Hepatocyte (in vitro differentiated cells): ENCODE data around the gene FRMD4B. TPM values are rescaled to one million over a fixed set of nuclear protein-coding genes. Genes with fewer than 3 reads are reported as not detected.
"Not testable (repeated sequence)": the region's sequence is repeated elsewhere in the genome, so short reads cannot be mapped to it uniquely, and the experiment has no call there.

Source experiments
- DNase-seq: peaks from one replicate; pipeline ENCODE4 v3.0.0-alpha.2; 2016; ENCODE audit warnings: low spot score
- H2AFZ ChIP-seq: fragments of 200-600 bp; sonication (generic); 2 replicates; pipeline ENCODE4 v1.6.0; 2016; ENCODE audit warnings: antibody characterized with exemption, mild to moderate bottlenecking
- H3K27ac ChIP-seq: fragments of 200-600 bp; sonication (generic); 2 replicates; pipeline ENCODE4 v1.5.1; 2016; ENCODE audit warnings: mild to moderate bottlenecking
- H3K27me3 ChIP-seq: fragments of 200-600 bp; sonication (generic); 2 replicates; pipeline ENCODE4 v1.6.1; 2016
- H3K36me3 ChIP-seq: fragments of 200-600 bp; sonication (generic); replicated peaks from 2 replicates; pipeline ENCODE4 v1.5.1; 2016; ENCODE audit warnings: low read depth; ENCODE audit not compliant: insufficient read depth
- H3K4me1 ChIP-seq: fragments of 200-600 bp; sonication (generic); 2 replicates; pipeline ENCODE4 v1.5.1; 2016; ENCODE audit warnings: mild to moderate bottlenecking, moderate library complexity; ENCODE audit not compliant: insufficient read depth
- H3K4me2 ChIP-seq: fragments of 200-600 bp; sonication (generic); 2 replicates; pipeline ENCODE4 v1.6.0; 2016
- H3K4me3 ChIP-seq: fragments of 200-600 bp; sonication (generic); 2 replicates; pipeline ENCODE4 v1.5.1; 2016; ENCODE audit warnings: mild to moderate bottlenecking
- H3K79me2 ChIP-seq: fragments of 200-600 bp; sonication (generic); 2 replicates; pipeline ENCODE4 v1.6.0; 2017; ENCODE audit warnings: mild to moderate bottlenecking
- H3K9me2 ChIP-seq: fragments of 200-600 bp; sonication (generic); replicated peaks from 2 replicates; pipeline ENCODE4 v1.6.0; 2017; ENCODE audit warnings: mild to moderate bottlenecking; ENCODE audit not compliant: insufficient read depth
- H3K9me3 ChIP-seq: fragments of 200-600 bp; sonication (generic); 2 replicates; pipeline ENCODE4 v1.5.1; 2016; ENCODE audit warnings: low read depth, mild to moderate bottlenecking
- H4K20me1 ChIP-seq: fragments of 200-600 bp; sonication (generic); 2 replicates; pipeline ENCODE4 v1.6.0; 2016; ENCODE audit warnings: mild to moderate bottlenecking; ENCODE audit not compliant: insufficient read depth, poor library complexity, severe bottlenecking
- CTCF ChIP-seq: fragments of 200-600 bp; sonication (generic); IDR thresholded peaks from 2 replicates; pipeline ENCODE4 v1.5.1; 2016; ENCODE audit warnings: antibody characterized with exemption, mild to moderate bottlenecking; ENCODE audit not compliant: poor library complexity
- EZH2 ChIP-seq: fragments of 200-600 bp; sonication (generic); IDR thresholded peaks from 2 replicates; pipeline ENCODE4 v1.6.1; 2016; ENCODE audit warnings: antibody characterized with exemption, mild to moderate bottlenecking, borderline replicate concordance
- EZH2phosphoT487 ChIP-seq: fragments of 200-600 bp; sonication (generic); IDR thresholded peaks from one replicate; pipeline ENCODE4 v1.6.1; 2018; ENCODE audit warnings: antibody characterized with exemption, mild to moderate bottlenecking, low read depth, moderate library complexity; ENCODE audit not compliant: unreplicated experiment, severe bottlenecking
- WGBS: methylation state at CpG from one replicate; pipeline ENCODE4 v1.1.6; 2016; ENCODE audit warnings: low lambda C conversion rate; ENCODE audit errors: missing lambda C conversion rate; 5-methylcytosine and 5-hydroxymethylcytosine counted together
- polyA plus RNA-seq: library from polyadenylated mRNA; unstranded; fragments of >200 nt; fragmentation: Nextera tagmentation; extraction: Ambion mirVana; gene quantifications from 2 replicates; pipeline ENCODE4 v1.2.1, GENCODE V29; 2016
- total RNA-seq: library from RNA; depleted of rRNA; stranded (reverse); fragments of >200 nt; gene quantifications from 2 replicates; pipeline ENCODE4 v1.2.3, GENCODE V29; 2014

Gene FRMD4B
- total and polyA plus RNA-seq, 2 experiments from 2014 or later = 10.8 to 28.1 TPM

- no peaks in the 10 kb centered on the region for H3K9me3 ChIP-seq
- no peak overlapping the region for H2AFZ ChIP-seq
- no peaks in the 10 kb centered on the region for H3K4me1 ChIP-seq
- DNase-seq = no peak
- no peak overlapping the region for H3K27ac ChIP-seq
- WGBS = 55% methylated on average over 2 of the region's 2 CpGs
- H3K36me3 ChIP-seq = no peaks in the 10 kb centered on the region
- H4K20me1 ChIP-seq = no peaks in the 10 kb centered on the region
- no peaks in the 10 kb centered on the region for H3K79me2 ChIP-seq
- no peaks in the 10 kb centered on the region for H3K27me3 ChIP-seq
- H3K4me3 ChIP-seq = no peak overlapping the region
- H3K4me2 ChIP-seq = no peak overlapping the region
- TF ChIP-seq EZH2phosphoT487 = no peak
- TF ChIP-seq EZH2 = no peak
- no peaks in the 10 kb centered on the region for H3K9me2 ChIP-seq
Measured at GRCh38 chr3:69272556-69272955, 113.3 kb downstream of the FRMD4B start.

GRCh38 chr3:69271098-69271497 is 114.8 kb downstream of the FRMD4B start:
- H3K36me3 ChIP-seq = no peaks in the 10 kb centered on the region
- no peak overlapping the region for H3K4me2 ChIP-seq
- H3K9me2 ChIP-seq = no peaks in the 10 kb centered on the region
- H3K79me2 ChIP-seq = no peaks in the 10 kb centered on the region
- no peaks in the 10 kb centered on the region for H3K4me1 ChIP-seq
- H2AFZ ChIP-seq = no peak overlapping the region
- DNase-seq = no peak
- no peaks in the 10 kb centered on the region for H3K9me3 ChIP-seq
- H3K4me3 ChIP-seq = no peak overlapping the region
- WGBS = 89% methylated on average over 3 of the region's 3 CpGs
- no peaks in the 10 kb centered on the region for H4K20me1 ChIP-seq
- H3K27me3 ChIP-seq = no peaks in the 10 kb centered on the region
- no peak overlapping the region for H3K27ac ChIP-seq
- TF ChIP-seq CTCF (no peak), EZH2phosphoT487 (no peak), EZH2 (no peak)

- WGBS = 92% methylated on average over 2 of the region's 2 CpGs
- no peak overlapping the region for H2AFZ ChIP-seq
- no peak overlapping the region for H3K4me2 ChIP-seq
- H3K9me2 ChIP-seq = no peaks in the 10 kb centered on the region
- H3K79me2 ChIP-seq = no peaks in the 10 kb centered on the region
- no peaks in the 10 kb centered on the region for H3K4me1 ChIP-seq
- H3K27ac ChIP-seq = no peak overlapping the region
- H3K27me3 ChIP-seq = no peaks in the 10 kb centered on the region
- H4K20me1 ChIP-seq = no peaks in the 10 kb centered on the region
- H3K4me3 ChIP-seq = no peak overlapping the region
- no peaks in the 10 kb centered on the region for H3K36me3 ChIP-seq
- no peak for DNase-seq
- TF ChIP-seq CTCF (no peak), EZH2phosphoT487 (no peak), EZH2 (no peak)
- no peaks in the 10 kb centered on the region for H3K9me3 ChIP-seq
Measured at GRCh38 chr3:69266585-69266984, 119.3 kb downstream of the FRMD4B start.

GRCh38 chr3:69266071-69266470 is 119.8 kb downstream of the FRMD4B start:
- 100% methylated on average over 2 of the region's 2 CpGs for WGBS
- H3K27ac ChIP-seq, H3K36me3 ChIP-seq, H3K4me3 ChIP-seq, H3K79me2 ChIP-seq, DNase-seq, H2AFZ ChIP-seq, H4K20me1 ChIP-seq, H3K4me2 ChIP-seq, H3K9me3 ChIP-seq, H3K4me1 ChIP-seq, H3K27me3 ChIP-seq, H3K9me2 ChIP-seq: not testable (repeated sequence)

- not testable (repeated sequence) for H3K27ac ChIP-seq, H3K4me3 ChIP-seq, H3K79me2 ChIP-seq, H3K9me3 ChIP-seq, H3K4me2 ChIP-seq, H2AFZ ChIP-seq, H3K36me3 ChIP-seq, H3K9me2 ChIP-seq, H3K27me3 ChIP-seq, H4K20me1 ChIP-seq, H3K4me1 ChIP-seq
- DNase-seq = peak; percentile 11
- 93% methylated on average over 7 of the region's 7 CpGs for WGBS
Measured at GRCh38 chr3:69260843-69261405, 125.0 kb downstream of the FRMD4B start.
